22Rv1 (cell line): ENCODE measurements around the gene DOCK10.

Experiments used
- H3K27ac ChIP-seq: fragments of 450-650 bp; 2 replicates; pipeline ENCODE4 v1.5.1; 2017
- ZFX ChIP-seq: fragments of 450-650 bp; IDR thresholded peaks from 2 replicates; pipeline ENCODE4 v1.6.1; 2017; ENCODE audit warnings: antibody characterized with exemption, borderline replicate concordance
- TF ChIP-seq, protein P1 (sequence below): fragments of 450-650 bp; IDR thresholded peaks from 2 replicates; pipeline ENCODE4 v1.5.1; 2017; ENCODE audit warnings: mild to moderate bottlenecking

The DOCK10 gene

DNA sequence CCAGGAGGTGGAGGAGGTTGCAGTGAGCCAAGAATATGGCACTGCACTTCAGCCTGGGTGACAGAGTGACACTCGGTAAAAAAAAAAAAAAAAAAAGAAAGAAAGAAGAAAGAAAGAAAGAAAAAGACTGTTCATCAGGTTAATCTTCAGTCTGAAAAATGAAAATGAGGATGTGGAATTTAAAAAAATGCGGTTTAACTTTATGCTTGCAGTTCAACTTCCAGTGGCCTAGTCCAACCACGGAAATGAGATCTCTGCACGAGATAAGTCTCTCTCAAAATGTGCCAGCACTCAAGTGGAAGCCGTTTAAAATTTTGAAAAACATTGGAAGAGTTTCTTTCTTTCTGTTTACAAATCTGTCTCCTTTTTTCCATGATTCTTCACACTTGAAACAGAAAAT, 112.1 kb downstream of the DOCK10 start:
- TF ChIP-seq, protein P1, sequence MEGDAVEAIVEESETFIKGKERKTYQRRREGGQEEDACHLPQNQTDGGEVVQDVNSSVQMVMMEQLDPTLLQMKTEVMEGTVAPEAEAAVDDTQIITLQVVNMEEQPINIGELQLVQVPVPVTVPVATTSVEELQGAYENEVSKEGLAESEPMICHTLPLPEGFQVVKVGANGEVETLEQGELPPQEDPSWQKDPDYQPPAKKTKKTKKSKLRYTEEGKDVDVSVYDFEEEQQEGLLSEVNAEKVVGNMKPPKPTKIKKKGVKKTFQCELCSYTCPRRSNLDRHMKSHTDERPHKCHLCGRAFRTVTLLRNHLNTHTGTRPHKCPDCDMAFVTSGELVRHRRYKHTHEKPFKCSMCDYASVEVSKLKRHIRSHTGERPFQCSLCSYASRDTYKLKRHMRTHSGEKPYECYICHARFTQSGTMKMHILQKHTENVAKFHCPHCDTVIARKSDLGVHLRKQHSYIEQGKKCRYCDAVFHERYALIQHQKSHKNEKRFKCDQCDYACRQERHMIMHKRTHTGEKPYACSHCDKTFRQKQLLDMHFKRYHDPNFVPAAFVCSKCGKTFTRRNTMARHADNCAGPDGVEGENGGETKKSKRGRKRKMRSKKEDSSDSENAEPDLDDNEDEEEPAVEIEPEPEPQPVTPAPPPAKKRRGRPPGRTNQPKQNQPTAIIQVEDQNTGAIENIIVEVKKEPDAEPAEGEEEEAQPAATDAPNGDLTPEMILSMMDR, result no peak
- no peak for TF ChIP-seq ZFX
- no peak overlapping the region for H3K27ac ChIP-seq

DNA sequence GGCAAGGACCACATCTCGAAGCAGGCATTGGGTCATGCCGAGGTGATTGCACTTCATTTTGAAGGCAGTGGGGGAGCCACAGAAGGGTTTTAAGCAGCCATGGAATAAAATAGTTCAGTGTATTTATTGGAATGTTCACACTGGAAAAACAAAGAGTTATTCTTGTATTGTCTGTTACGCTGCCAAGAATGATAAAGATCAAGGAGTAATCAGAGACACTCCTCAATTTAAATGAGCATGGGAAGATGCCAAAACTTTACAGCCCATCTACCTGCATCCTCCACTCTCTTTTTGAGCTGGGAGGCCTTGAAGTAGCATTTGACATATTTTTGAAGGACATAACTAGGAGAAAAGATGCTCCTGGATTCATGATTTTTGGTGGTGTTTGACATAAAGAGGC, 112.8 kb downstream of the DOCK10 start:
- TF ChIP-seq ZFX, result no peak
- TF ChIP-seq, protein P1, result no peak
- no peak overlapping the region for H3K27ac ChIP-seq

DNA sequence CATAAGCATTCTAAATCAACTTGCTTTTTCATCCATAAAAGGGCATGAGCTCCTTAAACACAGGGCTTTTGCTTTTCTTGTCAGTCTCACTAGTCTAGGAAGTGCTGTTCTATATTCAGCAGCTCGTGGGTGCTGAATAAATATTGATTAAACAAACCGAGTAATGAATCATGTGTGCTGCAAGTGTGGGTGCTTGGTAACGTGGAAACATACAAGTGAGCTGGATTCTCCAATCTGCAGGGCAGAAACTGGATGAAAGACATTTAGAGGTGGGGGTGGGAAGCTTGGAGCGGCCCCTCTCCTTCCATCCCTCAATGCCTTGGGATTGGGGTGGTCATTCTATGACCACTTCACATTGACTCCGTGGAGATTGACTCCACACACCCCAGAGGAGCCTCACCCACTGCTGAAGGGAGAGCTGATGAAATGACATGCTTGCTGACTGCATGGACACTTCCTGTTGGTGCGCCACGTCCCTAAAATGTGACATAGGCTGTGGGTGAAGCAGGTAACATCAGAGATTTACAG, 114.6 kb downstream of the DOCK10 start:
- no peak overlapping the region for H3K27ac ChIP-seq
- TF ChIP-seq ZFX, result no peak
- TF ChIP-seq, protein P1, result no peak

DNA sequence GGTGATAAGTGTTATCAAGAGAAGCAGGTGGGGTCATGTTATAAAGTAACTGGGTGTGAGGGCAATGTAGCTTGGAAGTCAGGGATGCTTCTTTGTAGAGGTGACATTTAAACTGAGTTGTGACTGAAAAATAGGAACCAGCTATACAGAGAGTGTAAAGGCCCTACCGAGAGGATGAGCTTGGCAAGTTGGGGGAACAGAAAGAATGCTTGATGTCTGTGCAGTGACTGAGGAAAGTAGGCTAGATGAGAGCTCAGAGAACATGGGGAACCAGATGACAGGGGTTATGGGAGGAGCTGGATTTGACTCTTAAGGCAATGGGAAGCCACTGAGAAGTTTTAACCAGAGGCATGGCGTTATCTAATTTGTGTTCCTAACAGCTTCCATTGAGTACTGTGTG, 115.3 kb downstream of the DOCK10 start:
- H3K27ac ChIP-seq, result no peak overlapping the region
- no peak for TF ChIP-seq ZFX
- TF ChIP-seq, protein P1, result no peak

DNA sequence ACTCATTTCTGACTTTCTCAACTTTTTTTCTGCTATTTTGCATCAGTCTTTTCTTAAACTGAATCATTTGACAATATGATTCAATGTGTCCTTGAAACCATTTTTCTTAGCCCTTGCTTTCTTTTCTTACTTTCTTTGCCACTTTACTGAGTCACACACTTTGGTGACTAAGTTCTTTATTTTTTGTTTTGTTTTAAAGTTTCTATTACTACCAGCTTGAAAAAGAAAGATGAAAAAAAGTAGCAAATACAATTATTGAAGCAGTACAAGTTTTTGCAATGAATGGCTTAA, 116.5 kb downstream of the DOCK10 start:
- no peak for TF ChIP-seq ZFX
- TF ChIP-seq, protein P1, result no peak
- H3K27ac ChIP-seq, result no peak overlapping the region

DNA sequence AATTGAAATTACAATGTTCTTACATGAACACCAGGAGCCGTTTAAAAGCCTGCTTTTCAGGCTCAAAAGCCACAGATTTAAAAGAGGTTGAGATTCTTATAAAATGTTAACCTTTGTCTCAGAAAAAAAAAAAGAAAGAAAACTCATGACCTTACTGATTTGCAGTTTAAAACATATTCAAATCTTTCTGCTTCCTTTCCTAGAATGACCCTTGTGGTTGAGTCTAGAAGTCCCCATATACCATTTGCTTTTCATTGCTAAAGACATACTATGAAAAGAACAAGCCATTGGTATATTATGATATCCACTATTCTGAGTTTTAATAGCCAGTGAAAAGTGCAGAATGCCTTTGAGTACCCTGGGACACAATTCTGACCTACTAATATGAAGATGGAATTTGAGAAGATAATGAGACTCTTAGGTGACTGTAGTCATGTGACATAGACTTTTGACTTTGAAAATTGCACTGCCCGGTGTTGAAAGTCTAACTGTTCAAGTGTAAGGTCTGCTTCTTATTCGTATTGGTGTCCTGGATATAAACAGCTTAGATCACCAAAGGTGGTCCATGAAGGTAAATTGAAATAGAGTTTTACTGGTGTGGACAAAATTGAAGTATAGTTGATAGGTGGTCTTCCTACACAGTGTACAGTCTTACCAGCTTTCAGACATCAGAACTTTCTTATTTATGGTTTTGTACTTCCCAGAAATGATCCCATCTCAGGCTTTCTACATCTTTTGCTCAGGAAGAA, 117.0 kb downstream of the DOCK10 start:
- no peak overlapping the region for H3K27ac ChIP-seq
- TF ChIP-seq, protein P1, result no peak
- no peak for TF ChIP-seq ZFX

DNA sequence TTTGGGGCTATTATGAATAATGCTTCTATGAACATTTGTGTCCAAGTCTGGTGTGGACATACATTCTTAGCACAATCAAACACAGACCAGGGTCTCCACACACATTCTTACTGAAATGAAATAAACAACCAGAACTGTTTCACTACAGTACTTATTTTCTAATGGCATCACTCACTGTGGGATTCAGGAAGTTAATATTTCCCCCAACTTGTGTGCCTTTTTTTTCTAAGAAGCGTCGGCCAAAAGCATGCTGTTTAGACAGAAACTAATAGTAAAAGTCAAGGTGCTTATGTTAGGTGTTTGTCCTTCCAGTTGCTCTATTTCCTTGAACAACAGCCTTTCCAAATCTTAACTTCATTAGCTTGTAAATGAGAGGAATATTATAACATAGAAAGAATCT, 117.6 kb downstream of the DOCK10 start:
- no peak overlapping the region for H3K27ac ChIP-seq
- TF ChIP-seq, protein P1, result no peak
- TF ChIP-seq ZFX, result no peak
